Liver (tissue), 9 donors: ENCODE results near the gene LARGE2. TPM values are rescaled to one million over a fixed set of nuclear protein-coding genes. Genes with fewer than 3 reads are reported as not detected.

Source experiments
- DNase-seq: peaks from one replicate; pipeline ENCODE4 v3.0.0-alpha.2; 2017; ENCODE audit warnings: low spot score
- H3K27ac ChIP-seq, 2 donors: one replicate each; pipeline ENCODE4 v1.7.0; 2013; ENCODE audit warnings: inconsistent platforms in 2 of 2, low read length in 2 of 2, control low read depth in 1 of 2, low read depth in 1 of 2, mild to moderate bottlenecking in 1 of 2
- H3K27me3 ChIP-seq, 4 donors: one replicate each; pipeline versions ENCODE4 v1.6.1 to v1.7.0; 2013; ENCODE audit warnings: low read length in 3 of 4, inconsistent platforms in 1 of 4, mild to moderate bottlenecking in 1 of 4, moderate library complexity in 1 of 4; ENCODE audit not compliant: control insufficient read depth in 4 of 4, insufficient read depth in 4 of 4
- H3K36me3 ChIP-seq, 4 donors: one replicate each; pipeline versions ENCODE4 v1.6.1 to v1.7.0; 2013; ENCODE audit warnings: low read length in 3 of 4, mild to moderate bottlenecking in 3 of 4, low read depth in 1 of 4, moderate library complexity in 1 of 4; ENCODE audit not compliant: control insufficient read depth in 4 of 4, insufficient read depth in 3 of 4
- H3K4me1 ChIP-seq, 4 donors: one replicate each; pipeline versions ENCODE4 v1.6.1 to v1.7.0; 2013; ENCODE audit warnings: low read length in 3 of 4, mild to moderate bottlenecking in 3 of 4, moderate library complexity in 1 of 4; ENCODE audit not compliant: control insufficient read depth in 4 of 4, insufficient read depth in 4 of 4
- H3K4me3 ChIP-seq, 3 donors: one replicate each; pipeline versions ENCODE4 v1.6.1 to v1.7.0; 2013; ENCODE audit warnings: low read length in 3 of 3, control low read depth in 1 of 3, low read depth in 1 of 3, mild to moderate bottlenecking in 1 of 3
- H3K9ac ChIP-seq, 2 donors: one replicate each; pipeline ENCODE4 v1.7.0; 2013; ENCODE audit warnings: low read length in 2 of 2, mild to moderate bottlenecking in 2 of 2, moderate library complexity in 2 of 2, control low read depth in 1 of 2, low read depth in 1 of 2
- H3K9me3 ChIP-seq, 4 donors: one replicate each; pipeline versions ENCODE4 v1.6.1 to v1.7.0; 2013; ENCODE audit warnings: low read length in 3 of 4; ENCODE audit not compliant: control insufficient read depth in 4 of 4
- ATF3 ChIP-seq: IDR thresholded peaks from 2 replicates; pipeline ENCODE4 v1.6.1; 2016; ENCODE audit warnings: antibody characterized with exemption
- CTCF ChIP-seq: fragments of 150-350 bp; IDR thresholded peaks from 2 replicates; pipeline ENCODE4 v1.5.1; 2017; ENCODE audit warnings: improper control_type of control experiment, low read depth, low read length; ENCODE audit not compliant: missing input control
- EGR1 ChIP-seq, 2 donors: IDR thresholded peaks; 2 replicates each; pipeline ENCODE4 v1.6.1; 2016 to 2018; ENCODE audit warnings: antibody characterized with exemption in 2 of 2, low read depth in 2 of 2
- FOXA1 ChIP-seq: IDR thresholded peaks from 2 replicates; pipeline ENCODE4 v1.6.1; 2016; ENCODE audit warnings: antibody characterized with exemption
- GABPA ChIP-seq, 2 donors: IDR thresholded peaks in 1 of 2; conservative IDR thresholded peaks in 1 of 2; 2 replicates each; pipeline ENCODE4 v1.6.1; 2016; ENCODE audit warnings: antibody characterized with exemption in 2 of 2, mild to moderate bottlenecking in 1 of 2, moderate library complexity in 1 of 2
- HNF4A ChIP-seq, 2 donors: conservative IDR thresholded peaks; 2 replicates each; pipeline ENCODE4 v1.6.1; 2016; ENCODE audit warnings: antibody characterized with exemption in 2 of 2, mild to moderate bottlenecking in 2 of 2
- HNF4G ChIP-seq: IDR thresholded peaks from 2 replicates; pipeline ENCODE4 v1.6.1; 2016; ENCODE audit warnings: antibody characterized with exemption
- JUND ChIP-seq, 2 donors: IDR thresholded peaks; 2 replicates each; pipeline ENCODE4 v1.6.1; 2016; ENCODE audit warnings: antibody characterized with exemption in 2 of 2
- MAX ChIP-seq: IDR thresholded peaks from 2 replicates; pipeline ENCODE4 v1.6.1; 2016; ENCODE audit warnings: antibody characterized with exemption
- RAD21 ChIP-seq, 2 donors: IDR thresholded peaks; 2 replicates each; pipeline ENCODE4 v1.6.1; 2016; ENCODE audit warnings: antibody characterized with exemption in 2 of 2, mild to moderate bottlenecking in 2 of 2
- REST ChIP-seq: IDR thresholded peaks from 2 replicates; pipeline ENCODE4 v1.6.1; 2016; ENCODE audit warnings: antibody characterized with exemption, mild to moderate bottlenecking
- RXRA ChIP-seq, 2 donors: IDR thresholded peaks; 2 replicates each; pipeline ENCODE4 v1.6.1; 2017 to 2018; ENCODE audit warnings: antibody characterized with exemption in 2 of 2, mild to moderate bottlenecking in 1 of 2
- SP1 ChIP-seq: IDR thresholded peaks from 2 replicates; pipeline ENCODE4 v1.6.1; 2018; ENCODE audit warnings: antibody characterized with exemption, mild to moderate bottlenecking
- YY1 ChIP-seq: IDR thresholded peaks from 2 replicates; pipeline ENCODE4 v1.6.1; 2016; ENCODE audit warnings: antibody characterized with exemption, mild to moderate bottlenecking
- ZBTB33 ChIP-seq: IDR thresholded peaks from 2 replicates; pipeline ENCODE4 v1.6.1; 2016; ENCODE audit warnings: antibody characterized with exemption
- WGBS: extraction: QIAGEN DNeasy Blood & Tissue Kit; methylation state at CpG from one replicate; pipeline ENCODE4 v1.1.7; 2013; 5-methylcytosine and 5-hydroxymethylcytosine counted together
- polyA plus RNA-seq, 2 donors: library from polyadenylated mRNA; stranded (reverse) in 1 of 2; unstranded in 1 of 2; fragments of 200-250 nt in 1 of 2; fragments of >200 nt in 1 of 2; fragmentation: Nextera tagmentation in 1 of 2; extraction: Ambion mirVana in 1 of 2; gene quantifications; one replicate each; pipeline versions ENCODE4 v1.2.1 to v1.2.3, GENCODE V29; 2013 to 2015
- total RNA-seq, 2 donors: library from RNA; depleted of rRNA; stranded (reverse); fragments of >200 nt; gene quantifications; one replicate each; pipeline ENCODE4 v1.2.3, GENCODE V29; 2014
- donor health status: healthy.
- donor health status: healthy.
- donor health status: healthy.
- donor health status: healthy.
- donor health status: healthy.

LARGE2 gene
- total and polyA plus RNA-seq, 4 donors, result 1.3 to 1.9 (median 1.5) TPM

GRCh38 chr11:45926536-45927331 lies 4.3 kb downstream of the LARGE2 start:
- TF ChIP-seq MAX (no peak), RAD21 (IDR thresholded peaks at IDR 0.05) (no peak), RXRA (IDR thresholded peaks at IDR 0.05) (no peak), CTCF (no peak), HNF4G (no peak), FOXA1 (no peak), ATF3 (no peak), HNF4A (conservative IDR thresholded peaks at IDR 0.05) (no peak), SP1 (no peak)
- Histone ChIP-seq H3K9me3 (no peaks in the 10 kb centered on the region), H3K9ac (no peak overlapping the region), H3K36me3 (peaks cover 0 to 1% (median 0%) of the 10 kb centered on the region in 4 donors), H3K4me3 (no peak overlapping the region), H3K27me3 (no peaks in the 10 kb centered on the region), H3K27ac (no peak overlapping the region), H3K4me1 (peaks cover 0 to 10% (median 4%) of the 10 kb centered on the region in 4 donors)
- WGBS, result 95% methylated on average over 12 of the region's 12 CpGs
- DNase-seq, result no peak

GRCh38 chr11:45927332-45927683 lies 4.9 kb downstream of the LARGE2 start:
- no peak overlapping the region for H3K9ac ChIP-seq
- 80% methylated on average over 15 of the region's 15 CpGs for WGBS
- H3K4me1 ChIP-seq, result peaks cover 0 to 6% (median 3%) of the 10 kb centered on the region in 4 donors
- no peak for DNase-seq
- H3K27me3 ChIP-seq, result no peaks in the 10 kb centered on the region
- H3K4me3 ChIP-seq, result no peak overlapping the region
- H3K36me3 ChIP-seq, result peaks cover 0 to 1% (median 0%) of the 10 kb centered on the region in 4 donors
- TF ChIP-seq ATF3, result no peak
- no peak for TF ChIP-seq EGR1 (IDR thresholded peaks at IDR 0.05; ENCODE audit: low read depth in 2 of 2)
- no peak for TF ChIP-seq MAX
- no peak for TF ChIP-seq REST
- no peak for TF ChIP-seq SP1
- no peak for TF ChIP-seq JUND (IDR thresholded peaks at IDR 0.05)
- TF ChIP-seq ZBTB33, result no peak
- TF ChIP-seq CTCF, result no peak
- no peak for TF ChIP-seq RXRA (IDR thresholded peaks at IDR 0.05)
- no peak for TF ChIP-seq RAD21 (IDR thresholded peaks at IDR 0.05)
- TF ChIP-seq GABPA (IDR thresholded peaks at IDR 0.05 in 1 of 2, conservative IDR thresholded peaks at IDR 0.05 in 1 of 2), result no peak
- TF ChIP-seq YY1, result no peak
- no peak overlapping the region for H3K27ac ChIP-seq
- no peaks in the 10 kb centered on the region for H3K9me3 ChIP-seq
